ENCODE results near the gene ARID3A. TPM values are rescaled to one million over a fixed set of nuclear protein-coding genes. Genes with fewer than 3 reads are reported as not detected.
A peak's percentile ranks its signal among the peaks of the same experiment; 100 is the strongest.

ARID3A gene
- total and polyA plus RNA-seq, 2 of the 13 experiments (the other 11 are each of a cell fraction or from before 2014, with no cell fraction given), result 71.3 to 77.9 TPM

GRCh38 chr19:931860-932647 is 6.2 kb downstream of the ARID3A start:
- peak overlapping the region in 1 of 3 experiments; percentile 37; a peak in 1 of 6 replicates for H3K4me3 ChIP-seq (replicated peaks in 1 of 3; ENCODE audit: insufficient read depth in 1 of 3, low read depth in 2 of 3, low read length in 3 of 3)
- H3K79me2 ChIP-seq (ENCODE audit: insufficient read depth, low read length), result peaks cover 80% of the 10 kb centered on the region
- ChIA-PET CTCF (ENCODE audit: low intra/inter-chr PET ratio, low total read pairs) (no interaction called here), POLR2A (interaction anchor here (1.1 to 5.6 kb wide), 6 partner anchors 8 to 46 kb away, joined by 3 to 50 read pairs (median 4); no protein-coding TSS in a partner anchor)
- peaks cover 32% of the 10 kb centered on the region; the same call in 1 of the 2 replicates for H4K20me1 ChIP-seq (ENCODE audit: insufficient read depth, low read length)
- peak overlapping the region; percentile 12; the same call in 1 of the 2 replicates for H3K4me2 ChIP-seq (ENCODE audit: low read depth, low read length)
- peak overlapping the region; percentile 55 for H3K27ac ChIP-seq (ENCODE audit: extremely low read length, insufficient read depth, low read length)
- ATAC-seq (no peak), FAIRE-seq (no peak), DNase-seq (ENCODE audit: low spot score) (no peak)
- 93% methylated on average over 28 of the region's 32 CpGs for WGBS (ENCODE audit: low lambda C conversion rate)
- no peak overlapping the region for H2AFZ ChIP-seq (ENCODE audit: low read length)
- no peak overlapping the region for H3K9ac ChIP-seq (ENCODE audit: insufficient read depth, low read depth, low read length)
- H3K9me3 ChIP-seq (ENCODE audit: low read length), result no peaks in the 10 kb centered on the region
- in situ Hi-C loops (cut with HindIII; ENCODE audit: extremely low pct_ligation_motif_present, low pct_unique_long_range_greater_than_20kb) (no loop called here), intact Hi-C loops (cut with micrococcal nuclease; ENCODE audit: unreplicated experiment) (loop anchor here (2.0 kb wide), 1 partner anchor 27 kb away; no protein-coding TSS in a partner anchor)
- BruUV-seq (replicated peaks), result no TSS peak
- peaks cover 11 to 56% of the 10 kb centered on the region in 2 experiments; a peak in 4 of 5 replicates for H3K36me3 ChIP-seq (replicated peaks in 1 of 2; ENCODE audit: control insufficient read depth in 1 of 2, insufficient read depth in 2 of 2, low read length in 2 of 2)
- peaks cover 88% of the 10 kb centered on the region for H3K4me1 ChIP-seq (ENCODE audit: insufficient read depth, low read length)
- no peaks in the 10 kb centered on the region for H3K27me3 ChIP-seq (ENCODE audit: control insufficient read depth in 1 of 2, insufficient read depth in 2 of 2, low read length in 2 of 2)
- TF ChIP-seq POLR2A (IDR thresholded peaks at IDR 0.05; ENCODE audit: insufficient read depth in 1 of 2, low read depth in 2 of 2, low read length in 2 of 2), result peak in 1 of 2 experiments; percentile 22; a peak in 1 of 4 replicates
- TF ChIP-seq, protein P1, sequence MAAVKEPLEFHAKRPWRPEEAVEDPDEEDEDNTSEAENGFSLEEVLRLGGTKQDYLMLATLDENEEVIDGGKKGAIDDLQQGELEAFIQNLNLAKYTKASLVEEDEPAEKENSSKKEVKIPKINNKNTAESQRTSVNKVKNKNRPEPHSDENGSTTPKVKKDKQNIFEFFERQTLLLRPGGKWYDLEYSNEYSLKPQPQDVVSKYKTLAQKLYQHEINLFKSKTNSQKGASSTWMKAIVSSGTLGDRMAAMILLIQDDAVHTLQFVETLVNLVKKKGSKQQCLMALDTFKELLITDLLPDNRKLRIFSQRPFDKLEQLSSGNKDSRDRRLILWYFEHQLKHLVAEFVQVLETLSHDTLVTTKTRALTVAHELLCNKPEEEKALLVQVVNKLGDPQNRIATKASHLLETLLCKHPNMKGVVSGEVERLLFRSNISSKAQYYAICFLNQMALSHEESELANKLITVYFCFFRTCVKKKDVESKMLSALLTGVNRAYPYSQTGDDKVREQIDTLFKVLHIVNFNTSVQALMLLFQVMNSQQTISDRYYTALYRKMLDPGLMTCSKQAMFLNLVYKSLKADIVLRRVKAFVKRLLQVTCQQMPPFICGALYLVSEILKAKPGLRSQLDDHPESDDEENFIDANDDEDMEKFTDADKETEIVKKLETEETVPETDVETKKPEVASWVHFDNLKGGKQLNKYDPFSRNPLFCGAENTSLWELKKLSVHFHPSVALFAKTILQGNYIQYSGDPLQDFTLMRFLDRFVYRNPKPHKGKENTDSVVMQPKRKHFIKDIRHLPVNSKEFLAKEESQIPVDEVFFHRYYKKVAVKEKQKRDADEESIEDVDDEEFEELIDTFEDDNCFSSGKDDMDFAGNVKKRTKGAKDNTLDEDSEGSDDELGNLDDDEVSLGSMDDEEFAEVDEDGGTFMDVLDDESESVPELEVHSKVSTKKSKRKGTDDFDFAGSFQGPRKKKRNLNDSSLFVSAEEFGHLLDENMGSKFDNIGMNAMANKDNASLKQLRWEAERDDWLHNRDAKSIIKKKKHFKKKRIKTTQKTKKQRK (IDR thresholded peaks at IDR 0.05; ENCODE audit: low read length), result no peak
- peak; percentile 93; the same call in 1 of the 2 replicates for TF ChIP-seq ZBTB33 (CRISPR knock-in tag; IDR thresholded peaks at IDR 0.05)
- TF ChIP-seq ZNF17 (CRISPR knock-in tag; IDR thresholded peaks at IDR 0.05), result no peak
- TF ChIP-seq SKI (IDR thresholded peaks at IDR 0.05; ENCODE audit: partially characterized antibody), result no peak
- TF ChIP-seq ZNF878 (CRISPR knock-in tag; IDR thresholded peaks at IDR 0.05), result no peak
- TF ChIP-seq POLR2G (IDR thresholded peaks at IDR 0.05; ENCODE audit: low read depth, low read length), result no peak
- TF ChIP-seq ZNF205 (CRISPR knock-in tag; IDR thresholded peaks at IDR 0.05), result no peak
- TF ChIP-seq ZNF121 (CRISPR knock-in tag; IDR thresholded peaks at IDR 0.05), result 0 out of 2 replicates have a peak, but pooled peaks have one; percentile 10
- TF ChIP-seq DBP (CRISPR knock-in tag; IDR thresholded peaks at IDR 0.05; ENCODE audit: not compliant biosample characterization), result no peak
- peak; percentile 45 for TF ChIP-seq RBM22 (optimal IDR thresholded peaks at IDR 0.05; ENCODE audit: low read length)
- no peak for TF ChIP-seq NCOR1 (IDR thresholded peaks at IDR 0.05; ENCODE audit: borderline replicate concordance, low read length)
- no peak for TF ChIP-seq TCF12 (IDR thresholded peaks at IDR 0.05)
- TF ChIP-seq TCF12 (CRISPR knock-in tag; IDR thresholded peaks at IDR 0.05), result 0 out of 2 replicates have a peak, but pooled peaks have one; percentile 39
- no peak for TF ChIP-seq ARHGAP35 (CRISPR knock-in tag; IDR thresholded peaks at IDR 0.05; ENCODE audit: borderline replicate concordance)
- no peak for TF ChIP-seq ZEB1 (IDR thresholded peaks at IDR 0.05; ENCODE audit: insufficient replicate concordance, low read depth)
- 0 out of 2 replicates have a peak, but pooled peaks have one; percentile 10 for TF ChIP-seq HNRNPL (IDR thresholded peaks at IDR 0.05; ENCODE audit: low read depth, low read length)
- TF ChIP-seq ZNF263 (CRISPR knock-in tag; IDR thresholded peaks at IDR 0.05), result peak; percentile 81
- no peak for TF ChIP-seq ATAD3A (CRISPR knock-in tag; IDR thresholded peaks at IDR 0.05)

Data from HepG2 (cell line).